GM18507 (cell line): ENCODE results near the gene ASCL5.

ENCODE experiments used
- DNase-seq: peaks from one replicate; pipeline ENCODE4 v3.0.0; 2011; ENCODE audit warnings: low read depth; ENCODE audit not compliant: insufficient read length; ENCODE audit errors: extremely low spot score
- FAIRE-seq: peaks from 2 replicates; lab custom pipeline; 2011; peaks lifted over from hg19 to GRCh38; lab: Jason Lieb, UNC

Gene ASCL5

DNA sequence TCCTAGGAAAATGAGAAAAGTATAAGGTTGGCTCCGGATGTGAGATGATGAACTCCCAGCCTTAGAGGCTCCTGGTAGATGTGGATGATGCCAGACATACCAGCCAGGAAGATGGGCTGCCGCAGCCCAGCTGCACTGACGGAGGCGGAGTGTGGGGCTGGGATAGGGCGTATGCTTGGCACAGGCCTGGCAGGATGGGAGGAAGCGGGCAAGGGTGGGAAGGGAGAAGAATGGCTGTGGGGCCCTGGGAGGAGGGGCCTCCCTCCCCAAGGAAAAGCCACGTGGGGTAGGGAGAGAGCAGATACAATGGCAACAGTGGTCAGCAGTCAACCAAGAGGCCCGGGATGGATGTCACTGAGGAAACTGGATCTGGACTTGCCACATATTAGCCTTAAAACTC, 62.2 kb downstream of the ASCL5 start:
- DNase-seq: no peak

More for the DNA sequence above, 62.2 kb downstream of the ASCL5 start:
- FAIRE-seq: no peak
